ENCODE measurements around the gene RBM20. TPM values are rescaled to one million over a fixed set of nuclear protein-coding genes. Genes with fewer than 3 reads are reported as not detected.

The RBM20 gene
- total RNA-seq, 1 experiment from 2014 or later = 0.10 TPM

- ATAC-seq (0 out of 2 replicates have a peak, but pooled peaks have one; percentile 42), DNase-seq (ENCODE audit: low read depth, low spot score) (no peak)
- Histone ChIP-seq H3K27me3 (ENCODE audit: control insufficient read depth, insufficient read depth, low read length) (peaks cover 2% of the 10 kb centered on the region; the same call in 1 of the 2 replicates), H3K4me3 (ENCODE audit: low read depth in 2 of 2, low read length in 2 of 2) (no peak overlapping the region), H3K9me3 (ENCODE audit: control insufficient read depth, insufficient read depth, low read depth, low read length) (no peaks in the 10 kb centered on the region), H3K4me1 (ENCODE audit: control insufficient read depth, insufficient read depth, low read length) (no peaks in the 10 kb centered on the region), H3K36me3 (ENCODE audit: control insufficient read depth, insufficient read depth, low read length) (no peaks in the 10 kb centered on the region), H3K27ac (ENCODE audit: low read length) (no peak overlapping the region)
- POLR2A ChIA-PET = no interaction called here
- in situ Hi-C loops (cut with HindIII; ENCODE audit: low pct_unique_long_range_greater_than_20kb, low sequenced_read_pairs) (no loop called here), intact Hi-C loops (cut with micrococcal nuclease; ENCODE audit: unreplicated experiment) (no loop called here)
- CTCF ChIA-PET = no interaction called here
- no TSS peak for BruUV-seq (replicated peaks)
- TF ChIP-seq POLR2AphosphoS5 (IDR thresholded peaks at IDR 0.05; ENCODE audit: low read depth, low read length) = no peak
- TF ChIP-seq CTCF (IDR thresholded peaks at IDR 0.05) = no peak
- no peak for TF ChIP-seq SIN3A (IDR thresholded peaks at IDR 0.05; ENCODE audit: borderline replicate concordance, insufficient read depth, low read depth, low read length)
- no peak for TF ChIP-seq TCF7L2 (IDR thresholded peaks at IDR 0.05; ENCODE audit: low read depth, low read length)
- TF ChIP-seq, protein P1, sequence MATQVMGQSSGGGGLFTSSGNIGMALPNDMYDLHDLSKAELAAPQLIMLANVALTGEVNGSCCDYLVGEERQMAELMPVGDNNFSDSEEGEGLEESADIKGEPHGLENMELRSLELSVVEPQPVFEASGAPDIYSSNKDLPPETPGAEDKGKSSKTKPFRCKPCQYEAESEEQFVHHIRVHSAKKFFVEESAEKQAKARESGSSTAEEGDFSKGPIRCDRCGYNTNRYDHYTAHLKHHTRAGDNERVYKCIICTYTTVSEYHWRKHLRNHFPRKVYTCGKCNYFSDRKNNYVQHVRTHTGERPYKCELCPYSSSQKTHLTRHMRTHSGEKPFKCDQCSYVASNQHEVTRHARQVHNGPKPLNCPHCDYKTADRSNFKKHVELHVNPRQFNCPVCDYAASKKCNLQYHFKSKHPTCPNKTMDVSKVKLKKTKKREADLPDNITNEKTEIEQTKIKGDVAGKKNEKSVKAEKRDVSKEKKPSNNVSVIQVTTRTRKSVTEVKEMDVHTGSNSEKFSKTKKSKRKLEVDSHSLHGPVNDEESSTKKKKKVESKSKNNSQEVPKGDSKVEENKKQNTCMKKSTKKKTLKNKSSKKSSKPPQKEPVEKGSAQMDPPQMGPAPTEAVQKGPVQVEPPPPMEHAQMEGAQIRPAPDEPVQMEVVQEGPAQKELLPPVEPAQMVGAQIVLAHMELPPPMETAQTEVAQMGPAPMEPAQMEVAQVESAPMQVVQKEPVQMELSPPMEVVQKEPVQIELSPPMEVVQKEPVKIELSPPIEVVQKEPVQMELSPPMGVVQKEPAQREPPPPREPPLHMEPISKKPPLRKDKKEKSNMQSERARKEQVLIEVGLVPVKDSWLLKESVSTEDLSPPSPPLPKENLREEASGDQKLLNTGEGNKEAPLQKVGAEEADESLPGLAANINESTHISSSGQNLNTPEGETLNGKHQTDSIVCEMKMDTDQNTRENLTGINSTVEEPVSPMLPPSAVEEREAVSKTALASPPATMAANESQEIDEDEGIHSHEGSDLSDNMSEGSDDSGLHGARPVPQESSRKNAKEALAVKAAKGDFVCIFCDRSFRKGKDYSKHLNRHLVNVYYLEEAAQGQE (IDR thresholded peaks at IDR 0.05; ENCODE audit: insufficient read depth in 1 of 2, low read depth in 2 of 2, low read length in 1 of 2) = no peak
Observed at GRCh38 chr10:110834629-110835301, 190.6 kb downstream of the RBM20 start.

- TF ChIP-seq SIN3A (IDR thresholded peaks at IDR 0.05; ENCODE audit: borderline replicate concordance, insufficient read depth, low read depth, low read length) (no peak), POLR2AphosphoS5 (IDR thresholded peaks at IDR 0.05; ENCODE audit: low read depth, low read length) (no peak), TCF7L2 (IDR thresholded peaks at IDR 0.05; ENCODE audit: low read depth, low read length) (no peak)
- TF ChIP-seq, protein P1 (IDR thresholded peaks at IDR 0.05; ENCODE audit: insufficient read depth in 1 of 2, low read depth in 2 of 2, low read length in 1 of 2) = no peak
- ChIA-PET POLR2A (no interaction called here), CTCF (no interaction called here)
- H3K9me3 ChIP-seq (ENCODE audit: control insufficient read depth, insufficient read depth, low read depth, low read length) = no peaks in the 10 kb centered on the region
- H3K27me3 ChIP-seq (ENCODE audit: control insufficient read depth, insufficient read depth, low read length) = peaks cover 2% of the 10 kb centered on the region; the same call in 1 of the 2 replicates
- intact Hi-C loops (cut with micrococcal nuclease; ENCODE audit: unreplicated experiment) = no loop called here
- DNase-seq (ENCODE audit: low read depth, low spot score) (no peak), ATAC-seq (no peak)
- no TSS peak for BruUV-seq (replicated peaks)
- H3K36me3 ChIP-seq (ENCODE audit: control insufficient read depth, insufficient read depth, low read length) = no peaks in the 10 kb centered on the region
- H3K4me3 ChIP-seq (ENCODE audit: low read depth in 2 of 2, low read length in 2 of 2) = no peak overlapping the region
- no peak overlapping the region for H3K27ac ChIP-seq (ENCODE audit: low read length)
- in situ Hi-C loops (cut with HindIII; ENCODE audit: low pct_unique_long_range_greater_than_20kb, low sequenced_read_pairs) = no loop called here
- H3K4me1 ChIP-seq (ENCODE audit: control insufficient read depth, insufficient read depth, low read length) = no peaks in the 10 kb centered on the region
Observed at GRCh38 chr10:110835841-110836240, 191.7 kb downstream of the RBM20 start.

Measured in Panc1 (cell line).